Natural killer cell (primary cell): ENCODE measurements around the gene TPO. TPM values are rescaled to one million over a fixed set of nuclear protein-coding genes. Genes with fewer than 3 reads are reported as not detected.
"Not testable (repeated sequence)": the region's sequence is repeated elsewhere in the genome, so short reads cannot be mapped to it uniquely, and the experiment has no call there.

Experiments
- ATAC-seq, 3 donors: fragments of 150-1000 bp in 2 of 3; fragments of 200-7000 bp in 1 of 3; cut with Tn5 transposase; 1 replicate in 1 of 3; 2 replicates in 2 of 3; pipeline ENCODE4 v1.10.0; 2021; ENCODE audit warnings: mild to moderate bottlenecking in 2 of 3, moderate library complexity in 2 of 3
- DNase-seq, 2 donors: peaks; one replicate each; pipeline versions ENCODE4 v3.0.0 to v3.0.0-alpha.2; 2013 to 2021; ENCODE audit warnings: mixed read lengths in 1 of 2
- H3K27ac ChIP-seq: one replicate; pipeline ENCODE4 v1.5.1; 2013; ENCODE audit warnings: mild to moderate bottlenecking, low read length
- H3K27me3 ChIP-seq: one replicate; pipeline ENCODE4 v1.6.1; 2013; ENCODE audit warnings: low read length; ENCODE audit not compliant: control insufficient read depth, insufficient read depth
- H3K36me3 ChIP-seq: one replicate; pipeline ENCODE4 v1.6.1; 2013; ENCODE audit warnings: low read length; ENCODE audit not compliant: control insufficient read depth, insufficient read depth
- H3K4me1 ChIP-seq: one replicate; pipeline ENCODE4 v1.6.1; 2013; ENCODE audit warnings: low read length; ENCODE audit not compliant: control insufficient read depth, insufficient read depth
- H3K4me3 ChIP-seq: one replicate; pipeline ENCODE4 v1.5.1; 2013; ENCODE audit warnings: low read length
- H3K9me3 ChIP-seq: one replicate; pipeline ENCODE4 v1.6.1; 2013; ENCODE audit warnings: low read length; ENCODE audit not compliant: control insufficient read depth, insufficient read depth
- H3K27ac Mint-ChIP-seq, 2 donors: one replicate each; pipeline ENCODE4 v1.8.0; 2022; ENCODE audit warnings: mild to moderate bottlenecking in 2 of 2, mixed read lengths in 2 of 2, moderate library complexity in 1 of 2
- H3K27me3 Mint-ChIP-seq, 2 donors: one replicate each; pipeline ENCODE4 v1.8.0; 2022; ENCODE audit warnings: low read depth in 2 of 2, mixed read lengths in 2 of 2
- H3K36me3 Mint-ChIP-seq: one replicate; pipeline ENCODE4 v1.8.0; 2022; ENCODE audit warnings: mixed read lengths
- H3K4me1 Mint-ChIP-seq, 2 donors: one replicate each; pipeline ENCODE4 v1.8.0; 2022; ENCODE audit warnings: mixed read lengths in 2 of 2
- H3K4me3 Mint-ChIP-seq: one replicate; pipeline ENCODE4 v1.8.0; 2022; ENCODE audit warnings: mild to moderate bottlenecking, moderate library complexity, mixed read lengths
- H3K9me3 Mint-ChIP-seq, 2 donors: one replicate each; pipeline ENCODE4 v1.8.0; 2022; ENCODE audit warnings: mixed read lengths in 2 of 2
- CTCF ChIP-seq: fragments of 200-600 bp; IDR thresholded peaks from one replicate; pipeline ENCODE4 v1.8.0; 2022; ENCODE audit warnings: antibody characterized with exemption
- WGBS: methylation state at CpG from one replicate; pipeline ENCODE4 v1.1.7; 2013; ENCODE audit warnings: missing lambda C conversion rate; ENCODE audit not compliant: insufficient coverage; 5-methylcytosine and 5-hydroxymethylcytosine counted together
- intact Hi-C: fragments of 100-400 bp; cut with micrococcal nuclease; formaldehyde crosslinking; loops from one replicate; pipeline ENCODE4 v1.14.2; 2022
- total RNA-seq, 4 donors: library from RNA; stranded (reverse); fragments of 120-200 nt in 1 of 4; gene quantifications; one replicate each; pipeline versions ENCODE4 v1.2.3 to v1.2.4, GENCODE V29; 2013 to 2022

TPO gene
- total RNA-seq, 3 donors from 2014 or later (not counting 1 experiment from before 2014, with no cell fraction given) = not detected

GRCh38 chr2:1390118-1390517, 23.1 kb upstream of the TPO start:
- H3K4me1 ChIP-seq, H3K9me3 Mint-ChIP-seq, H3K27ac ChIP-seq, H3K4me3 Mint-ChIP-seq, H3K27me3 ChIP-seq, H3K36me3 Mint-ChIP-seq, H3K27ac Mint-ChIP-seq, ATAC-seq, H3K4me3 ChIP-seq, H3K4me1 Mint-ChIP-seq, H3K9me3 ChIP-seq, DNase-seq, H3K36me3 ChIP-seq, intact Hi-C loops: not testable (repeated sequence)
- peaks cover 8 to 26% of the 10 kb centered on the region in 2 donors for H3K27me3 Mint-ChIP-seq
- 90% methylated on average over 6 of the region's 6 CpGs for WGBS

- no peak for DNase-seq
- WGBS = 85% methylated on average over 2 of the region's 2 CpGs
- no peak overlapping the region for H3K4me3 ChIP-seq
- H3K9me3 Mint-ChIP-seq = no peaks in the 10 kb centered on the region
- no peaks in the 10 kb centered on the region for H3K4me1 Mint-ChIP-seq
- ATAC-seq = no peak
- no peak overlapping the region for H3K27ac ChIP-seq
- peaks cover under 1% of the 10 kb centered on the region for H3K4me1 ChIP-seq
- peaks cover 5 to 16% of the 10 kb centered on the region in 2 donors for H3K27me3 Mint-ChIP-seq
- H3K27ac Mint-ChIP-seq = no peak overlapping the region
- H3K27me3 ChIP-seq = no peaks in the 10 kb centered on the region
- TF ChIP-seq CTCF = no peak
- H3K36me3 Mint-ChIP-seq = no peaks in the 10 kb centered on the region
- intact Hi-C loops = no loop called here
- H3K4me3 Mint-ChIP-seq = no peak overlapping the region
- H3K9me3 ChIP-seq = no peaks in the 10 kb centered on the region
- no peaks in the 10 kb centered on the region for H3K36me3 ChIP-seq
Measured at GRCh38 chr2:1393321-1393720, 19.9 kb upstream of the TPO start.

- Mint-ChIP-seq H3K4me1 (no peaks in the 10 kb centered on the region), H3K4me3 (no peak overlapping the region), H3K27me3 (peaks cover 8 to 16% of the 10 kb centered on the region in 2 donors), H3K36me3 (no peaks in the 10 kb centered on the region), H3K27ac (no peak overlapping the region), H3K9me3 (no peaks in the 10 kb centered on the region)
- no peak for ATAC-seq
- H3K4me1 ChIP-seq = peaks cover 9% of the 10 kb centered on the region
- no peaks in the 10 kb centered on the region for H3K27me3 ChIP-seq
- H3K27ac ChIP-seq = no peak overlapping the region
- no peak overlapping the region for H3K4me3 ChIP-seq
- intact Hi-C loops = no loop called here
- no peaks in the 10 kb centered on the region for H3K36me3 ChIP-seq
- TF ChIP-seq CTCF = no peak
- no peak for DNase-seq
- no peaks in the 10 kb centered on the region for H3K9me3 ChIP-seq
- 85% methylated on average over 7 of the region's 7 CpGs for WGBS
Measured at GRCh38 chr2:1394709-1395408, 18.4 kb upstream of the TPO start.

- H3K9me3 ChIP-seq = no peaks in the 10 kb centered on the region
- TF ChIP-seq CTCF = no peak
- Mint-ChIP-seq H3K27ac (no peak overlapping the region), H3K27me3 (peaks cover 8% of the 10 kb centered on the region in 2 donors), H3K4me1 (no peaks in the 10 kb centered on the region), H3K36me3 (no peaks in the 10 kb centered on the region), H3K9me3 (no peaks in the 10 kb centered on the region), H3K4me3 (no peak overlapping the region)
- no peaks in the 10 kb centered on the region for H3K27me3 ChIP-seq
- ATAC-seq (no peak), DNase-seq (no peak)
- 75% methylated on average over 4 of the region's 4 CpGs for WGBS
- peaks cover 9% of the 10 kb centered on the region for H3K4me1 ChIP-seq
- no peaks in the 10 kb centered on the region for H3K36me3 ChIP-seq
- no peak overlapping the region for H3K4me3 ChIP-seq
- H3K27ac ChIP-seq = no peak overlapping the region
- intact Hi-C loops = no loop called here
Measured at GRCh38 chr2:1397350-1397749, 15.9 kb upstream of the TPO start.
